ENCODE measurements around the gene CCNB1.

Gene CCNB1

GRCh38 chr5:69148981-69149675, 17.8 kb upstream of the CCNB1 start:
- no peak for DNase-seq
- Histone ChIP-seq H3K9me3 (ENCODE audit: insufficient read depth, low read length, severe bottlenecking) (no peaks in the 10 kb centered on the region), H3K79me2 (ENCODE audit: insufficient read depth, low read length) (no peaks in the 10 kb centered on the region), H4K20me1 (ENCODE audit: insufficient read depth, low read length) (no peaks in the 10 kb centered on the region), H3K4me3 (ENCODE audit: low read depth in 1 of 2, low read length in 2 of 2) (no peak overlapping the region), H3K4me2 (ENCODE audit: insufficient read depth, low read length) (no peak overlapping the region), H3K4me1 (ENCODE audit: insufficient read depth, low read length) (no peaks in the 10 kb centered on the region), H3K27me3 (ENCODE audit: insufficient read depth, low read length, poor library complexity) (no peaks in the 10 kb centered on the region), H3K9ac (ENCODE audit: low read depth, low read length) (no peak overlapping the region), H3K36me3 (ENCODE audit: insufficient read depth, low read length) (no peaks in the 10 kb centered on the region), H2AFZ (ENCODE audit: low read depth, low read length) (no peak overlapping the region), H3K27ac (ENCODE audit: low read length) (no peak overlapping the region)
- TF ChIP-seq EZH2 (IDR thresholded peaks at IDR 0.05; ENCODE audit: borderline replicate concordance, low read depth, low read length, severe bottlenecking) (no peak), CTCF (IDR thresholded peaks at IDR 0.05; ENCODE audit: borderline replicate concordance, extremely low read depth, low read length, poor library complexity, severe bottlenecking) (no peak)
- no peak for ATAC-seq (ENCODE audit: insufficient read depth, low read depth)

GRCh38 chr5:69149676-69150010, 17.3 kb upstream of the CCNB1 start:
- no peak overlapping the region for H3K27ac ChIP-seq (ENCODE audit: low read length)
- no peak for ATAC-seq (ENCODE audit: insufficient read depth, low read depth)
- H3K9ac ChIP-seq (ENCODE audit: low read depth, low read length), result no peak overlapping the region
- H3K9me3 ChIP-seq (ENCODE audit: insufficient read depth, low read length, severe bottlenecking), result no peaks in the 10 kb centered on the region
- H3K79me2 ChIP-seq (ENCODE audit: insufficient read depth, low read length), result no peaks in the 10 kb centered on the region
- H4K20me1 ChIP-seq (ENCODE audit: insufficient read depth, low read length), result no peaks in the 10 kb centered on the region
- H3K4me1 ChIP-seq (ENCODE audit: insufficient read depth, low read length), result no peaks in the 10 kb centered on the region
- H3K27me3 ChIP-seq (ENCODE audit: insufficient read depth, low read length, poor library complexity), result no peaks in the 10 kb centered on the region
- DNase-seq, result no peak
- H3K36me3 ChIP-seq (ENCODE audit: insufficient read depth, low read length), result no peaks in the 10 kb centered on the region
- H2AFZ ChIP-seq (ENCODE audit: low read depth, low read length), result no peak overlapping the region
- no peak overlapping the region for H3K4me3 ChIP-seq (ENCODE audit: low read depth in 1 of 2, low read length in 2 of 2)
- TF ChIP-seq EZH2 (IDR thresholded peaks at IDR 0.05; ENCODE audit: borderline replicate concordance, low read depth, low read length, severe bottlenecking) (no peak), CTCF (IDR thresholded peaks at IDR 0.05; ENCODE audit: borderline replicate concordance, extremely low read depth, low read length, poor library complexity, severe bottlenecking) (no peak)
- H3K4me2 ChIP-seq (ENCODE audit: insufficient read depth, low read length), result no peak overlapping the region

GRCh38 chr5:69152731-69153130, 14.2 kb upstream of the CCNB1 start:
- no peaks in the 10 kb centered on the region for H4K20me1 ChIP-seq (ENCODE audit: insufficient read depth, low read length)
- no peak overlapping the region for H3K27ac ChIP-seq (ENCODE audit: low read length)
- H3K36me3 ChIP-seq (ENCODE audit: insufficient read depth, low read length), result no peaks in the 10 kb centered on the region
- H2AFZ ChIP-seq (ENCODE audit: low read depth, low read length), result no peak overlapping the region
- no peak overlapping the region for H3K4me3 ChIP-seq (ENCODE audit: low read depth in 1 of 2, low read length in 2 of 2)
- no peaks in the 10 kb centered on the region for H3K79me2 ChIP-seq (ENCODE audit: insufficient read depth, low read length)
- no peak overlapping the region for H3K4me2 ChIP-seq (ENCODE audit: insufficient read depth, low read length)
- ATAC-seq (ENCODE audit: insufficient read depth, low read depth) (no peak), DNase-seq (no peak)
- H3K9ac ChIP-seq (ENCODE audit: low read depth, low read length), result no peak overlapping the region
- TF ChIP-seq EZH2 (IDR thresholded peaks at IDR 0.05; ENCODE audit: borderline replicate concordance, low read depth, low read length, severe bottlenecking), result no peak
- H3K27me3 ChIP-seq (ENCODE audit: insufficient read depth, low read length, poor library complexity), result no peaks in the 10 kb centered on the region
- H3K9me3 ChIP-seq (ENCODE audit: insufficient read depth, low read length, severe bottlenecking), result no peaks in the 10 kb centered on the region
- H3K4me1 ChIP-seq (ENCODE audit: insufficient read depth, low read length), result no peaks in the 10 kb centered on the region

- no peak overlapping the region for H3K9ac ChIP-seq (ENCODE audit: low read depth, low read length)
- no peak for TF ChIP-seq EZH2 (IDR thresholded peaks at IDR 0.05; ENCODE audit: borderline replicate concordance, low read depth, low read length, severe bottlenecking)
- no peak for TF ChIP-seq CTCF (IDR thresholded peaks at IDR 0.05; ENCODE audit: borderline replicate concordance, extremely low read depth, low read length, poor library complexity, severe bottlenecking)
- ATAC-seq (ENCODE audit: insufficient read depth, low read depth), result no peak
- H3K27ac ChIP-seq (ENCODE audit: low read length), result no peak overlapping the region
- no peaks in the 10 kb centered on the region for H3K79me2 ChIP-seq (ENCODE audit: insufficient read depth, low read length)
- no peaks in the 10 kb centered on the region for H3K4me1 ChIP-seq (ENCODE audit: insufficient read depth, low read length)
- DNase-seq, result no peak
- no peak overlapping the region for H3K4me2 ChIP-seq (ENCODE audit: insufficient read depth, low read length)
- no peaks in the 10 kb centered on the region for H3K36me3 ChIP-seq (ENCODE audit: insufficient read depth, low read length)
- H3K4me3 ChIP-seq (ENCODE audit: low read depth in 1 of 2, low read length in 2 of 2), result no peak overlapping the region
- no peaks in the 10 kb centered on the region for H4K20me1 ChIP-seq (ENCODE audit: insufficient read depth, low read length)
- no peak overlapping the region for H2AFZ ChIP-seq (ENCODE audit: low read depth, low read length)
- no peaks in the 10 kb centered on the region for H3K27me3 ChIP-seq (ENCODE audit: insufficient read depth, low read length, poor library complexity)
- H3K9me3 ChIP-seq (ENCODE audit: insufficient read depth, low read length, severe bottlenecking), result no peaks in the 10 kb centered on the region
Measured at GRCh38 chr5:69156456-69156855, 10.5 kb upstream of the CCNB1 start.
